Measurements from ENCODE around the gene EPS8L2. TPM values are rescaled to one million over a fixed set of nuclear protein-coding genes. Genes with fewer than 3 reads are reported as not detected.

The EPS8L2 gene
- total and polyA plus RNA-seq, 9 of the 15 experiments (the other 6 are each of a cell fraction or from before 2014, with no cell fraction given) = 0.75 to 17.0 (median 3.7) TPM

GRCh38 chr11:665704-666281, 40.2 kb upstream of the EPS8L2 start (continued):
- no peak for TF ChIP-seq KDM4B (IDR thresholded peaks at IDR 0.05; ENCODE audit: borderline replicate concordance in 2 of 2, low read depth in 1 of 2)
- peak; percentile 52; the same call in 1 of the 2 replicates for TF ChIP-seq MTA3 (IDR thresholded peaks at IDR 0.05; ENCODE audit: borderline replicate concordance)
- no peak for TF ChIP-seq ZFX (CRISPR knock-in tag; IDR thresholded peaks at IDR 0.05)
- no peak for TF ChIP-seq ZC3H11A (IDR thresholded peaks at IDR 0.05; ENCODE audit: low read depth, low read length)
- TF ChIP-seq NONO (IDR thresholded peaks at IDR 0.05; ENCODE audit: low read depth in 2 of 2, low read length in 1 of 2) = peak in 1 of 2 experiments; percentile 9; a peak in 1 of 4 replicates
- TF ChIP-seq ARID1B (IDR thresholded peaks at IDR 0.05) = peak; percentile 70
- TF ChIP-seq CCNT2 (IDR thresholded peaks at IDR 0.05; ENCODE audit: borderline replicate concordance, extremely low read depth, insufficient read length, low read depth, low read length) = no peak
- no peak for TF ChIP-seq NR2C2 (CRISPR knock-in tag; IDR thresholded peaks at IDR 0.05)
- peak; percentile 81 for TF ChIP-seq NR2C2 (tag; IDR thresholded peaks at IDR 0.05)
- peak; percentile 91 for TF ChIP-seq PRDM10 (IDR thresholded peaks at IDR 0.05; ENCODE audit: partially characterized antibody)
- TF ChIP-seq STAT5B (CRISPR knock-in tag; IDR thresholded peaks at IDR 0.05) = no peak
- no peak for TF ChIP-seq RBM34 (IDR thresholded peaks at IDR 0.05; ENCODE audit: borderline replicate concordance, insufficient read depth, low read length)
- peak; percentile 48; the same call in 1 of the 2 replicates for TF ChIP-seq ZKSCAN1 (IDR thresholded peaks at IDR 0.05; ENCODE audit: low read depth, low read length)
